HFF-Myc (cell line): ENCODE results near the gene GARIN5B.

Experiments used
- DNase-seq: peaks from one replicate; pipeline ENCODE4 v3.0.0-alpha.2; 2011; ENCODE audit warnings: low read depth; ENCODE audit errors: extremely low read depth
- H3K4me3 ChIP-seq: replicated peaks from 2 replicates; pipeline ENCODE4 v1.5.1; 2011; ENCODE audit warnings: low read depth, mild to moderate bottlenecking, control low read depth, low read length
- TF ChIP-seq, protein P1 (sequence below): IDR thresholded peaks from 2 replicates; pipeline ENCODE4 v1.5.1; 2012; ENCODE audit warnings: mild to moderate bottlenecking, low read depth, low read length, control low read depth; ENCODE audit errors: missing control alignments

GARIN5B gene

GRCh38 chr19:55373993-55374757 lies 11.1 kb upstream of the GARIN5B start:
- no peak overlapping the region for H3K4me3 ChIP-seq
- TF ChIP-seq, protein P1, sequence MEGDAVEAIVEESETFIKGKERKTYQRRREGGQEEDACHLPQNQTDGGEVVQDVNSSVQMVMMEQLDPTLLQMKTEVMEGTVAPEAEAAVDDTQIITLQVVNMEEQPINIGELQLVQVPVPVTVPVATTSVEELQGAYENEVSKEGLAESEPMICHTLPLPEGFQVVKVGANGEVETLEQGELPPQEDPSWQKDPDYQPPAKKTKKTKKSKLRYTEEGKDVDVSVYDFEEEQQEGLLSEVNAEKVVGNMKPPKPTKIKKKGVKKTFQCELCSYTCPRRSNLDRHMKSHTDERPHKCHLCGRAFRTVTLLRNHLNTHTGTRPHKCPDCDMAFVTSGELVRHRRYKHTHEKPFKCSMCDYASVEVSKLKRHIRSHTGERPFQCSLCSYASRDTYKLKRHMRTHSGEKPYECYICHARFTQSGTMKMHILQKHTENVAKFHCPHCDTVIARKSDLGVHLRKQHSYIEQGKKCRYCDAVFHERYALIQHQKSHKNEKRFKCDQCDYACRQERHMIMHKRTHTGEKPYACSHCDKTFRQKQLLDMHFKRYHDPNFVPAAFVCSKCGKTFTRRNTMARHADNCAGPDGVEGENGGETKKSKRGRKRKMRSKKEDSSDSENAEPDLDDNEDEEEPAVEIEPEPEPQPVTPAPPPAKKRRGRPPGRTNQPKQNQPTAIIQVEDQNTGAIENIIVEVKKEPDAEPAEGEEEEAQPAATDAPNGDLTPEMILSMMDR, result no peak
- DNase-seq, result no peak

DNA sequence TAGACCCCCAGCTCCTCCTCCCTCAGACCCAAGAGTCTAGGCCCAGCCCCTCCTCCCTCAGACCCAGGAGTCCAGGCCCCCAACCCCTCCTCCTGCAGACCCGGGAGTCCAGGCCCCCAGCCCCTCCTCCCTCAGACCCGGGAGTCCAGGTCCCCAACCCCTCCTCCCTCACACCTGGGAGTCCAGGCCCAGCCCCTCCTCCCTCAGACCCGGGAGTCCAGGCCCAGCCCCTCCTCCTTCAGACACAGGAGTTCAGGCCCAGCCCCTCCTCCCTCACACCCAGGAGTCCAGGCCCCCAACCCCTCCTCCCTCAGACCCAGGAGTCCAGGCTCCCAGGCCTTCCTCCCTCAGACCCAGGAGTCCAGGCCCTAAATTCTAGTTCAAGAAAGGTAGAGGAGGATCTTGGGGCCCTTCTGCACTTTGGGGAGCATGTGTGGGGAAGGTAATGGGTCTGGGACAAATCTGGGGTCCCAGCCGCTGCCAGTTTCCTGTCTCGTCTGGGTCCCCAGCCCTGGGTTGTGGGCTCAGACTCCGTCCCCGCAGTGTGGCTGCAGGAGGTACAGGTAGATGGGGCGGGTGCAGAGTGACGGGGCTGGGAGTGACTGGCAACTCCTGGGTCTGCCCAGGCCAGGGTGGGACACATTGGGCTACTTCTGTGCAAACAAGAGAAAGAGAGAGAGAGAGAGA lies 10.4 kb upstream of the GARIN5B start:
- no peak for DNase-seq
- TF ChIP-seq, protein P1, result no peak
- no peak overlapping the region for H3K4me3 ChIP-seq

DNA sequence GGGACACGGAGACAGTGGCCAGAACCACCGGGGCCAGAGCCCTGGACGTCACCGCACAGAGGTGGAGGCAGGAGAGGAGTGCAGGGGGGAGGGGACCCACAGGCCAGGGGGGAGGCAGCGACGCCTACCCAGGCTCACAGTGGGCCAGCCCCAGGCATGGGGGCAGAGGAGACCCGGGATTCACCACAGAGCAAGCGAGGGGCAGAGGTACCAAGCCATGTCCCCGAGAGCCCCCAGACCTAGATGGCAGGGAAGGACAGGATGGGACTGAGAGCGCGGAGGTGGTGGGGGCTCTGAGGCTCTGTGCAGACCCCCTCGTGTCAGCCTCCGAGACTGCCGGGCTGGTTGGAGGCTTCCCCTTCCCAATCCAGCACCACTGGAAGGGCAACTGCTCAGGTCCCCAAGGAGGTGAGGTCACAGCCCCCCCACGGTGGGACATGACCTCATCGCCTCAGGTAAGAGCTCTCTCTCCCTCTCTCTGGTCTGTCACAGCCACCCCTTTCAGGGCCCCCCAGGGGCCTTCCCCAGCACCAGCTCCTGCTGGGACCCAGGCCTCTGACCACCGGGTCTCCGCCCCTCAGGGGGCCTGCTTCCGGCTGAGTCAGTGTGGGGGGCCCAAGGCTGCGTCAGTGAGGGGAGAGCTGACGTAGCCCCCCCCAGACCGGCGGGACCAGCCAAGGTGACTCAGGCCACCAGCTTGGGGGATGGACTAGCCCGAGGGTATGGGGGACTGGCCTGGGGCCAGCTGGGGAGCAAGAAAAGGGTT lies 9.4 kb upstream of the GARIN5B start:
- no peak for DNase-seq
- TF ChIP-seq, protein P1, result no peak
- no peak overlapping the region for H3K4me3 ChIP-seq

DNA sequence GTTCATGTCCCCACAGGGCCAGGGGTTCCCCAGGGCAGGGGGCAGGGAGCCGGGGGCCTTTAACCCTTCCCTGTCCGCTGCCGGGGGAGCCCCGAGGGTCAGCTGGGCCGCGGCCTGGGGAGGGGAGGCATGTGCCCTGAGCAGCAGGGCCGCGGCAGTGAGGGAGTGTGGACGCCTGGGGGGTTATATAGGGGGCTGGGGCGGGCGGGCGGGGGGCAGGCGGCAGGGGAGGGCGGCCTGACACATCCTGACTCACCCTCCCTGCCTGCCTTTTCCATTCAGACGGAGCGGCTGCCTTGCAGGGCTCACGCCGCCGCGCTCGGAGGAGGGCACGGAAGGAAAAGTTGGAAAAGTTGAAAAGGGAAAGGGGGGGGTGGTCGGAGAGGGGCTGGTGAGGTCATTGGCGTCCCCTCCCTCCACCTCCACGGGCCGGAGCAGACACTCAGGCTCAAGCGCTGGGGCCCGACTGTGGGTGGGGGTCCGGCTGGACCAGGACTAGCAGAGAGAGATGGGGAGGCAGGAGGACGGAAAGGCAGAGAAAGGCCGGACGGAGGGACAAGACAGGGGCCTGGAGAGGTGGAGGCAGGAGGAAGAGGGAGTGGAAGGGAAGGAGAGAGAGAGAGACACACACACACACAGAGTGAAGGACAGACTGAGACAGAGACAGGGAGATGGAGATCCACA lies 7.4 kb upstream of the GARIN5B start, which contains the start of gene IL11:
Gene IL11, minus strand, starts transcription at position 159 of the 684 bp plus-strand sequence. Its CDS starts 153 bp downstream, at position 6.
- no peak for DNase-seq
- peak within 1 kb of the TSS; percentile 47 for H3K4me3 ChIP-seq
- TF ChIP-seq, protein P1, result no peak

DNA sequence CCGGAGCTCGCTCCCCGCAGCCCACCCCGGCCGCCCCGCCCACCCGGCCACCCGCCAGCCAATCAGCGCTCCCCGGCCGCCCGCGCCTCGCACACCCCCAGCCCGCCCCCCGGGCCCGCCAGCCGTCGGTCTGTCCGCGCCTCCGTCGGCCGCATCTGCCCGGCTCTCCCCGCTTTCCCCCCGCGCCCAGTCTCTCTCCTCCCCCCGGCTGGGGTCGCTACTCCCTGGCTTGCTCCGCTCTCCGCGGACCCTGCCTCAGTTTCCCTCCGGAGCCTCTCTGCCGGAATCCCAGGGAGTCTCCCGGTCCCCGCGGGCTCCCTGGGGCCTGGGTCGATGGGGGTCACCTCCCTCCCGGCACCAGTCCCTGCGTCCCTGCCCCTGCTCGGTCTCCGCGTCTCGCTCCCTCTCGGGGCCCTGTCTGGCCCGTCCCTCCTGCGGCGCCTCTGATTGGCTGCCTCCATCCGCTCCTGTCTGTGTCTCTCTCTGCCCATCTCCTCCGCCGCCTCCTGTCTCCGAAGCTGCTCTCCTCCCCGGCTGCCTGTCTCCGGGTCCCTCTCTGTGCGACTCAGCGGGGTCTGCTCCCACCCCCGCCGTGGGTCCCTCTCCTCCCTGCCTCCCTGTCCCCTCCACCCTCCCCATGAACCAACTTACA lies 6.7 kb upstream of the GARIN5B start:
- no peak for DNase-seq
- TF ChIP-seq, protein P1, result no peak
- H3K4me3 ChIP-seq, result peak overlapping the region; percentile 47
